ENCODE data around the gene ZKSCAN5.

GRCh38 chr7:99457050-99457649 lies 47.3 kb upstream of the ZKSCAN5 start:
- TF ChIP-seq REST (IDR thresholded peaks at IDR 0.05; ENCODE audit: insufficient read depth in 1 of 2, low read depth in 2 of 2, low read length in 2 of 2) (no peak), POLR2AphosphoS5 (IDR thresholded peaks at IDR 0.05; ENCODE audit: low read depth, low read length) (no peak), SIN3A (IDR thresholded peaks at IDR 0.05; ENCODE audit: borderline replicate concordance, insufficient read depth, low read length) (no peak), TAF1 (IDR thresholded peaks at IDR 0.05; ENCODE audit: borderline replicate concordance, insufficient read depth, low read length) (no peak)
